Brain microvascular endothelial cell (primary cell): Measurements from ENCODE around the gene ITIH4.

Experiments used
- DNase-seq: peaks from one replicate; pipeline ENCODE4 v3.0.0-alpha.2; 2020
- H3K27ac ChIP-seq: fragments of 250-450 bp; sonication (Bioruptor Pico); 2 replicates; pipeline ENCODE4 v1.5.1; 2020; ENCODE audit warnings: mild to moderate bottlenecking, moderate library complexity
- H3K27me3 ChIP-seq: fragments of 250-450 bp; sonication (Bioruptor Pico); replicated peaks from 2 replicates; pipeline ENCODE4 v1.5.1; 2020; ENCODE audit warnings: mild to moderate bottlenecking
- H3K36me3 ChIP-seq: fragments of 250-450 bp; sonication (Bioruptor Pico); replicated peaks from 2 replicates; pipeline ENCODE4 v1.5.1; 2020; ENCODE audit warnings: mild to moderate bottlenecking
- H3K4me3 ChIP-seq: 2 replicates; pipeline ENCODE4 v1.5.1; 2011; ENCODE audit warnings: low read depth, mild to moderate bottlenecking, control low read depth, low read length, moderate library complexity
- CTCF ChIP-seq: IDR thresholded peaks from 2 replicates; pipeline ENCODE4 v1.5.1; 2011; ENCODE audit warnings: low read depth, mild to moderate bottlenecking, moderate library complexity, low read length, control low read depth, inconsistent platforms; ENCODE audit errors: missing control alignments
- in situ Hi-C: cut with HindIII; loops from 2 replicates; pipeline ENCODE4 v1.10.0; 2017; ENCODE audit warnings: low sequenced_read_pairs, low pct_ligation_motif_present

Gene ITIH4

GRCh38 chr3:52792413-52792812, 38.1 kb downstream of the ITIH4 start:
- TF ChIP-seq CTCF: peak; percentile 38
- in situ Hi-C loops: no loop called here
- Histone ChIP-seq H3K27ac (no peak overlapping the region), H3K4me3 (no peak overlapping the region), H3K27me3 (no peaks in the 10 kb centered on the region), H3K36me3 (no peaks in the 10 kb centered on the region)
- no peak for DNase-seq

- H3K27ac ChIP-seq: no peak overlapping the region
- no peak for DNase-seq
- no peak for TF ChIP-seq CTCF
- H3K4me3 ChIP-seq: no peak overlapping the region
- H3K27me3 ChIP-seq: no peaks in the 10 kb centered on the region
- no peaks in the 10 kb centered on the region for H3K36me3 ChIP-seq
- in situ Hi-C loops: no loop called here
These were observed 38.5 kb downstream of the ITIH4 start for GRCh38 chr3:52791928-52792327.

- TF ChIP-seq CTCF: no peak
- Histone ChIP-seq H3K4me3 (no peak overlapping the region), H3K27me3 (no peaks in the 10 kb centered on the region), H3K27ac (no peak overlapping the region), H3K36me3 (no peaks in the 10 kb centered on the region)
- DNase-seq: no peak
- in situ Hi-C loops: no loop called here
These were observed 39.1 kb downstream of the ITIH4 start for GRCh38 chr3:52791366-52791765.

GRCh38 chr3:52790741-52791140, 39.7 kb downstream of the ITIH4 start:
- no peak for TF ChIP-seq CTCF
- no peak overlapping the region for H3K4me3 ChIP-seq
- no peak for DNase-seq
- H3K27me3 ChIP-seq: no peaks in the 10 kb centered on the region
- in situ Hi-C loops: no loop called here
- H3K36me3 ChIP-seq: no peaks in the 10 kb centered on the region
- H3K27ac ChIP-seq: no peak overlapping the region

GRCh38 chr3:52790337-52790736, 40.1 kb downstream of the ITIH4 start:
- in situ Hi-C loops: no loop called here

More at GRCh38 chr3:52790337-52790736, 40.1 kb downstream of the ITIH4 start:
- TF ChIP-seq CTCF: no peak
- Histone ChIP-seq H3K27ac (no peak overlapping the region), H3K27me3 (no peaks in the 10 kb centered on the region), H3K36me3 (no peaks in the 10 kb centered on the region), H3K4me3 (no peak overlapping the region)
- no peak for DNase-seq
